CD4-positive, alpha-beta T cell treated with Interleukin-10 for 1 hour (primary cell): ENCODE results near the gene AMPD1.

Experiments
- DNase-seq: peaks from one replicate; pipeline ENCODE4 v3.0.0-alpha.2; 2020

The AMPD1 gene

DNA sequence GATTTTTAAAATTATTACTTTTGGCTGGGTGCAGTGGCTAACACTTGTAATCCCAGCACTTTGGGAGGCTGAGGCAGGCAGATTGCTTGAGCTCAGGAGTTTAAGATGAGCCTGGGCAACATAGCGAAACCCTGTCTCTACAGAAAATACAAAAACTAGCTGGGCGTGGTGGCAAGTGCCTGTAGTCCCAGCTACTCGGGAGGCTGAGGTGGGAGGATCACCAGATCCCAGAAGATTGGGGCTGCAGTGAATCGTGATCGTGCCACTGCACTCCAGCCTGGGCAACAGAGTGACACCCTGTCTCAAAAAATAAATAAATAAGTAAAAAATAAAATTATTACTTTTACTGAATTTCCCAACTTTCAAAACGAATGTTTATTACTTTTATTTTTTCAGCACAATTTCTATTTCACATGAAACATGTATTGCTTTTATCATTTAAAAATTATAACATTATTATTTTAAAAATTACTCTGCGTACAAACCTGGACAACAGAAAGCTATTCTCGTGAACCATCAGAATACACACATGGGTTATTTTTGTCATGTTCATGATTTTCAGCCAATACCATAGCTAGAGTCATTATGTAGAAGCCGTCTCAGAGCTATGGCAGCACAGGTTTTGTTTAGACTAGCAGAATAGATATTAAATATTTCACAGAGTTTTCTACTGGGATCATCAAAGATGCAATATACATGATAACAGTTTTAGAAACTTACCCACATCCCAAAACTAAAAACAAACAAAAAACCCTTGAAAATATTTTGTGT lies 621 bp downstream of the AMPD1 start:
- no peak for DNase-seq

DNA sequence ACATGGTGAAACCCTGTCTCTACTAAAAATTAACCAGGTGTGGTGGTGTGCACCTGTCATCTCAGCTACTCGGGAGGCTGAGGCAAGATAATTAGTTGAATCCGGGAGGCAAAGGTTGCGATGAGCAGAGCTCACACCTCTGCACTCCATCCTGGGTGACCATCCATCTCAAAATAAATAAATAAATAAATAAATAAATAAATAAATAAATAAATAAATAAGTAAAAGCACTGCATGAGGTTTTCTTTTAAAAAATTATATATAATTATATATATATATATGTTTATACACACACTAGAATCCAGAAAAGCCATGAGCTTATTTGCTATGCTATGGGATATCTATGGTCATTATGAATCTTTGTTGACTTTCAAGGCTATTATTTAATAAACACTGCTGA lies 2.4 kb downstream of the AMPD1 start:
- no peak for DNase-seq

DNA sequence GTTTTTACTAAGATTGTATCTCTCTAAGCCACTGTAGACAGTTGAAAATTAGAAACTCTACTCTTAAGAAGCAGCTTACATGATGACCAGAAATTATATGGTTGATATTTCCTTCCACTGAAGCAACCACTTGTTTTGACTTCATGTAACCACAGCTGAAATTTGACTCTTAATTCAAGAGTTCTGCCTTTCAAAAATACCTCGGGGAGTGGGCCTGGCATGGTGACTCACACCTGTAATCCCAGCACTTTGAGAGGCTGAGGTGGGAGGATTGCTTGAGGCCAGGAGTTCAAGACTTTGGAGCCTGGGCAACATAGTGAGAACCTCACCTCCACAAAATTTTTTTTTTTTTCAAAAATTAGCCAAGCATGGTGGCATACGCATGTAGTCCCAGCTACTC lies 4.3 kb downstream of the AMPD1 start:
- DNase-seq = no peak

DNA sequence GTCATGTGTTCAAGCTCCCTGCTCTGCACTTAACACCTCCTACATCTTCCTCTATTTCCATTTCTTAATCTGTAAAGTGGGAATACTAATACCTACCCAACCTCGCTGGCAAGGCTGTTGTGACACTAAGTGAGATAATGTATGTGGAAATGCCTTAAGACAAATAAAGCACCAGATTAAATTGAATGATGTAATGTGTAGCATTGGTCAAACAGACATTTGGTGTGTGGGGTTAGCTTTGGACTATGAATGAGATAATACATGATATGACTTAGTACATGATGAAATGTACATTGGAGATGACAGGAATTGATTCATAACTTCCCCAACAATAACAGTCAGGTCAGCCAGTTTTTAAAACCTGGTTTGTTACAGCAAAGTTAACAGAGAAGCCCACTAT lies 5.2 kb downstream of the AMPD1 start:
- DNase-seq = no peak

DNA sequence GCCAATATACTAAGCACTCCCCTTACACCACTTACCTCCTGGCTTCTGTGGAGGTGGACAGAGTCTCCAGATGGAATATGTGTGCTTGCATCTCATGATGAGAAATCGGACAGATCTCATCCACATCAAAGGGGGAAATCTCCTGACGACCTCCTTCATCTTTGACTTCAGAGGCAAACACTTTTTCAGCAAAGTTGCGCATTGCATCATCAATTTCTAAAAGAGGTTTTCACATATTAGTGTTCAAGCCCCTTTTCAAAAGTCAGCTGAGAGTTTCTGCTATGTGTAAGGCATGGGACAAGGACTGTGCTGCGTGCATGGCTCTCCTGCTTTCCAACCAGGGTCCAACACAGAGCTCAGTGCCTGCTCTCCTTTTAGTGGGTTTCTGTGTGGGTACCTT lies 6.8 kb downstream of the AMPD1 start:
- DNase-seq = no peak

DNA sequence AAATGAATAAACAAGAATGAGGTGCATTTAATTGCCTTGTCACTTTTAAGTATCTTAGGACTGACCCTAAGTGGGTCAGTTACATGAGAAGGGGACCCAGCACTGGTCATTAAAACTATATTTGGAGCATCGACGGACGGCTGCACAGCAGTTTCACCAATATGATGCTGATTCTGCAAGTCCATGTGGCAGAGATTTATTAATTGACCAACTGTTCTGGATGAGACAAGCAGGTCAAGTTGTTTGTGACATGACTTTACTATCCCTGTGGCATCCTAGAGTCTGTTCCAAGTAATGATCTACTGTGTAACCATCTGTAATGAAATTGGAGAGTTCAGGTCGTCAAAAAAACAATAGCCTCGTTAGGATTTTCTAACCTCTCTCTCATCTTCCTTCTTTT lies 9.5 kb downstream of the AMPD1 start:
- DNase-seq = no peak

- DNase-seq = no peak
These were observed 17.7 kb downstream of the AMPD1 start for GRCh38 chr1:114677691-114678090.

GRCh38 chr1:114676115-114676514 lies 19.2 kb downstream of the AMPD1 start:
- no peak for DNase-seq

DNA sequence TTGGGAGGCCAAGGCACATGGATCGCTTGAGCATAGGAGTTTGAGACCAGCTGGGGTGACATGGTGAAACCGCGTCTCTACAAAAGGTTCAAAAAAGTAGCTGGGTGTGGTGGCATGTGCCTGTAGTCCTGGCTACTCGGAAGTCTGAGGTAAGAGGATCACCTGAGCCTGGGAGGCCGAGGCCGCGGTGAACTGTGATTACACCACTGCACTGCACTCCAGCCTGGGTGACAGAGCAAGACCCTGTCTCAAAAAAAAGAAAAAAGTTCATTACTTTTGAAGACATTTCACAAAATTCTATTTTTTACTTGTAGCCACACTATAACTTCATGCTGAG lies 23.4 kb downstream of the AMPD1 start:
- DNase-seq = no peak

DNA sequence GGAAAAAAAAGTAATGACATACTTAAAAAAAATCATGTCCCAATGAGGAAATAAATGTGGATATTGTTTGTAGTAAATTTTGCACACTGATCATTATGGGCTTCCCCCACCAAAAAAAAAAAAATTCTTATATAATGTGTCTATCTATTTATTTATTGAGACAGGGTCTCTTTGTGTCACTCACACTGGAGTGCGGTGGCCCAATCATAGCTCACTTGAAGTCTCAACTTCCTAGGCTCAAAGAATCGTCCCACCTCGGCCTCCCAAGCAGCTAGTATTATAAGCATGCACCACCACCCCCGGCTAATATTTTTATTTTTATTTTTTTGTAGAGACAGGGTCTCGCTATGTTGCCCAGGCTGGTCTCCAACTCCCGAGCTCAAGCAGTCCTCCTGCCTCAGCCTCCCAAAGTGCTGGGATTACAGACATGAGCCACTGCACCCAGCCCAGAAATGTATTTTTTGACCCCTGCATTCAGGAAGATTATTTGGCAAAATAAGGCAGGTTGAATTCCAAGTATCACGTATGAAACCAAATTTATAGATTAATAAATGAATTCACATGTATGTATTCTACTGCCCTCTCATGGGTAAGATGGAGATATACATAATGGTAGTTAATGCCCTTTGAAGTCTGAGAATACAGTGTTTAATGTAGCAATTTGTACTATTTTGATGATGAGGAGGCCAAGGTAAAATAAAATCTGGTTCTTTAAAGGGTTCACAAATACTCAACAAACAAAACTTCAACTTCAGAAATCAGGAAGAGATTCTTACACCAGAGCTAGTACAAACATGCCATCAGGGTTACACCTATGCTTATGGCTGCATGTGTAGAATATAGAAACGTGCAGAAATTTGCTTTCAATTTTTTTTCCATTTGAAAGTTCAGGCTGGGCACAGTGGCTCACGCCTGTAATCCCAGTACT lies 24.1 kb downstream of the AMPD1 start:
- peak; percentile 8 for DNase-seq

- peak; percentile 88 for DNase-seq
These were observed 25.0 kb downstream of the AMPD1 start for GRCh38 chr1:114670083-114671010.

- DNase-seq = no peak
These were observed 25.7 kb downstream of the AMPD1 start, which contains the start of gene DENND2C for GRCh38 chr1:114669562-114670082. Gene DENND2C (minus strand): TSS chr1:114670049. CDS start chr1:114625984, 44,065 bp downstream.

GRCh38 chr1:114668784-114669561 lies 26.4 kb downstream of the AMPD1 start:
- DNase-seq = no peak

GRCh38 chr1:114668373-114668772 lies 27.0 kb downstream of the AMPD1 start:
- DNase-seq = no peak

GRCh38 chr1:114666954-114667353 lies 28.4 kb downstream of the AMPD1 start:
- no peak for DNase-seq

- no peak for DNase-seq
These were observed 35.1 kb downstream of the AMPD1 start for GRCh38 chr1:114660238-114660637.

DNA sequence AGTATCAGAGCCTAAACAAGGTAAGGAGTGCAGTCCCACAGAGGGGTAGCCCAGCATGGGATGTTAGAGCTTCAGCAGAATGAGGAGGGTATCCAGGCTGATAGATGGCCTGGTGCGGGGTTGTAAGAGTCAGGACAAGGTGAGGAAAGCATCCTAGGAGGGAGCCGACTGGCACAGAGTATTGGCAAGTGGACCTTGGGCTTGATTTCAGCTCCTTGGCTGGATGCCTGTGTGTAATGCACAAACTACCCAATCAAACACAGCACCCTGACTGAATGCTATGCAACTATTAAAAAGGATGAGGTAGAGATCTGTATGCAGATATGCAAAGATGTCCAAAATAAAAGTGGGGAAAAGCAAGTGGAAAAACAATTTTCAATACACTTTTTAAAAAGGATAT lies 43.5 kb downstream of the AMPD1 start:
- DNase-seq = no peak

- no peak for DNase-seq
These were observed 46.8 kb downstream of the AMPD1 start for GRCh38 chr1:114648503-114648902.

GRCh38 chr1:114641377-114641776 lies 54.0 kb downstream of the AMPD1 start:
- DNase-seq = no peak

DNA sequence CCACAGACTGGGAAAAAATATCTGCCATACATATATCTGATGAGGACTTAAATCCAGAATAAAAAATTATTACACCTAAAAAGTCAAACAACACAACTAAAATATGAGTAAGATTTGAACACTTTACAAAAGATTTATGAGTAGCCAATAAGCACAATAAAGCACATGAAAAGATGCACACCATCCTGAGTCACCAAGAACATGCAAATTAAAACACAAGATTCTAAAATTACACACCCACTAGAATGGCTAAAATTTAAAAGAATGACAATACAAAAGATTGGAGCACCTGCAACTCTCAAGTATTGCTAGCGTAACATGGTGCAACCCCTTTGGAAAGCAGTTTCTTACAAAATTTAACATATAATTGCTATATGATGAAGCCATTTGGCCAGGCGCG lies 56.4 kb downstream of the AMPD1 start:
- no peak for DNase-seq

GRCh38 chr1:114632427-114632826 lies 62.9 kb downstream of the AMPD1 start:
- no peak for DNase-seq

GRCh38 chr1:114627107-114627506 lies 68.2 kb downstream of the AMPD1 start:
- DNase-seq = no peak
